ENCODE measurements around the gene ZDHHC11B. TPM values are rescaled to one million over a fixed set of nuclear protein-coding genes. Genes with fewer than 3 reads are reported as not detected.
"Not testable (repeated sequence)": the region's sequence is repeated elsewhere in the genome, so short reads cannot be mapped to it uniquely, and the experiment has no call there.

ZDHHC11B gene
- polyA plus RNA-seq, 1 donor from 2014 or later, result 9.9 TPM

- H3K9me2 ChIP-seq (ENCODE audit: insufficient read depth, low read length); H3K9me3 ChIP-seq (ENCODE audit: low read length); H3F3A ChIP-seq (ENCODE audit: insufficient read depth, low read length, poor library complexity, severe bottlenecking); H3K27ac ChIP-seq (ENCODE audit: low read length); H3K36me3 ChIP-seq (ENCODE audit: insufficient read depth, low read length); H3K27me3 ChIP-seq (ENCODE audit: insufficient read depth, low read depth, low read length); H3K9ac ChIP-seq (ENCODE audit: low read length); H2AFZ ChIP-seq (ENCODE audit: low read depth, low read length); H3K4me3 ChIP-seq (ENCODE audit: low read length); H3K79me2 ChIP-seq (replicated peaks; ENCODE audit: insufficient read depth, low read length); H4K20me1 ChIP-seq (ENCODE audit: insufficient read depth); H3K4me2 ChIP-seq (ENCODE audit: low read length): not testable (repeated sequence)
Measured at GRCh38 chr5:742276-742675, 42.3 kb downstream of the ZDHHC11B start.

- H3K79me2 ChIP-seq (replicated peaks; ENCODE audit: insufficient read depth, low read length), result not testable (repeated sequence)
- H3K36me3 ChIP-seq (ENCODE audit: insufficient read depth, low read length), result peaks cover 12% of the 10 kb centered on the region
Measured at GRCh38 chr5:734145-734544, 50.4 kb downstream of the ZDHHC11B start.

GRCh38 chr5:732754-733454, 51.6 kb downstream of the ZDHHC11B start:
- peaks cover 12% of the 10 kb centered on the region for H3K36me3 ChIP-seq (ENCODE audit: insufficient read depth, low read length)
- H3K27me3 ChIP-seq (ENCODE audit: insufficient read depth, low read depth, low read length); H3K27ac ChIP-seq (ENCODE audit: low read length); H3F3A ChIP-seq (ENCODE audit: insufficient read depth, low read length, poor library complexity, severe bottlenecking); H3K9me2 ChIP-seq (ENCODE audit: insufficient read depth, low read length); H3K4me2 ChIP-seq (ENCODE audit: low read length); H3K79me2 ChIP-seq (replicated peaks; ENCODE audit: insufficient read depth, low read length); H4K20me1 ChIP-seq (ENCODE audit: insufficient read depth); H3K9ac ChIP-seq (ENCODE audit: low read length); H2AFZ ChIP-seq (ENCODE audit: low read depth, low read length); H3K9me3 ChIP-seq (ENCODE audit: low read length); H3K4me3 ChIP-seq (ENCODE audit: low read length): not testable (repeated sequence)

More at GRCh38 chr5:734145-734544, 50.4 kb downstream of the ZDHHC11B start:
- not testable (repeated sequence) for H3K4me2 ChIP-seq (ENCODE audit: low read length); H3K9me2 ChIP-seq (ENCODE audit: insufficient read depth, low read length); H4K20me1 ChIP-seq (ENCODE audit: insufficient read depth); H3K9me3 ChIP-seq (ENCODE audit: low read length); H3K27ac ChIP-seq (ENCODE audit: low read length); H2AFZ ChIP-seq (ENCODE audit: low read depth, low read length); H3F3A ChIP-seq (ENCODE audit: insufficient read depth, low read length, poor library complexity, severe bottlenecking); H3K9ac ChIP-seq (ENCODE audit: low read length); H3K4me3 ChIP-seq (ENCODE audit: low read length); H3K27me3 ChIP-seq (ENCODE audit: insufficient read depth, low read depth, low read length)

- peaks cover 12% of the 10 kb centered on the region for H3K36me3 ChIP-seq (ENCODE audit: insufficient read depth, low read length)
- H3K27ac ChIP-seq (ENCODE audit: low read length); H3K9me3 ChIP-seq (ENCODE audit: low read length); H3K4me2 ChIP-seq (ENCODE audit: low read length); H3K9ac ChIP-seq (ENCODE audit: low read length); H3K79me2 ChIP-seq (replicated peaks; ENCODE audit: insufficient read depth, low read length); H3K27me3 ChIP-seq (ENCODE audit: insufficient read depth, low read depth, low read length); H2AFZ ChIP-seq (ENCODE audit: low read depth, low read length); H3K4me3 ChIP-seq (ENCODE audit: low read length); H4K20me1 ChIP-seq (ENCODE audit: insufficient read depth); H3K9me2 ChIP-seq (ENCODE audit: insufficient read depth, low read length); H3F3A ChIP-seq (ENCODE audit: insufficient read depth, low read length, poor library complexity, severe bottlenecking): not testable (repeated sequence)
Measured at GRCh38 chr5:729225-729624, 55.3 kb downstream of the ZDHHC11B start.

GRCh38 chr5:727087-727486, 57.4 kb downstream of the ZDHHC11B start:
- H4K20me1 ChIP-seq (ENCODE audit: insufficient read depth); H3K9me3 ChIP-seq (ENCODE audit: low read length); H3K9me2 ChIP-seq (ENCODE audit: insufficient read depth, low read length); H3K4me2 ChIP-seq (ENCODE audit: low read length); H3K4me3 ChIP-seq (ENCODE audit: low read length); H3K36me3 ChIP-seq (ENCODE audit: insufficient read depth, low read length); H2AFZ ChIP-seq (ENCODE audit: low read depth, low read length); H3F3A ChIP-seq (ENCODE audit: insufficient read depth, low read length, poor library complexity, severe bottlenecking); H3K27me3 ChIP-seq (ENCODE audit: insufficient read depth, low read depth, low read length); H3K79me2 ChIP-seq (replicated peaks; ENCODE audit: insufficient read depth, low read length); H3K9ac ChIP-seq (ENCODE audit: low read length); H3K27ac ChIP-seq (ENCODE audit: low read length): not testable (repeated sequence)

GRCh38 chr5:723865-724264, 60.7 kb downstream of the ZDHHC11B start:
- not testable (repeated sequence) for H3K36me3 ChIP-seq (ENCODE audit: insufficient read depth, low read length); H3K9ac ChIP-seq (ENCODE audit: low read length); H3K9me3 ChIP-seq (ENCODE audit: low read length); H3F3A ChIP-seq (ENCODE audit: insufficient read depth, low read length, poor library complexity, severe bottlenecking); H3K4me2 ChIP-seq (ENCODE audit: low read length); H3K79me2 ChIP-seq (replicated peaks; ENCODE audit: insufficient read depth, low read length); H3K27me3 ChIP-seq (ENCODE audit: insufficient read depth, low read depth, low read length); H3K4me3 ChIP-seq (ENCODE audit: low read length); H3K27ac ChIP-seq (ENCODE audit: low read length); H2AFZ ChIP-seq (ENCODE audit: low read depth, low read length); H4K20me1 ChIP-seq (ENCODE audit: insufficient read depth); H3K9me2 ChIP-seq (ENCODE audit: insufficient read depth, low read length)

GRCh38 chr5:723309-723708, 61.2 kb downstream of the ZDHHC11B start:
- not testable (repeated sequence) for H3K4me3 ChIP-seq (ENCODE audit: low read length); H3K27ac ChIP-seq (ENCODE audit: low read length); H3F3A ChIP-seq (ENCODE audit: insufficient read depth, low read length, poor library complexity, severe bottlenecking); H3K27me3 ChIP-seq (ENCODE audit: insufficient read depth, low read depth, low read length); H3K79me2 ChIP-seq (replicated peaks; ENCODE audit: insufficient read depth, low read length); H3K4me2 ChIP-seq (ENCODE audit: low read length); H2AFZ ChIP-seq (ENCODE audit: low read depth, low read length); H3K9ac ChIP-seq (ENCODE audit: low read length); H3K36me3 ChIP-seq (ENCODE audit: insufficient read depth, low read length); H4K20me1 ChIP-seq (ENCODE audit: insufficient read depth); H3K9me3 ChIP-seq (ENCODE audit: low read length); H3K9me2 ChIP-seq (ENCODE audit: insufficient read depth, low read length)

- not testable (repeated sequence) for H3K27me3 ChIP-seq (ENCODE audit: insufficient read depth, low read depth, low read length); H3K36me3 ChIP-seq (ENCODE audit: insufficient read depth, low read length); H3K9ac ChIP-seq (ENCODE audit: low read length); H2AFZ ChIP-seq (ENCODE audit: low read depth, low read length); H3K9me2 ChIP-seq (ENCODE audit: insufficient read depth, low read length); H3K4me3 ChIP-seq (ENCODE audit: low read length); H3F3A ChIP-seq (ENCODE audit: insufficient read depth, low read length, poor library complexity, severe bottlenecking); H3K4me2 ChIP-seq (ENCODE audit: low read length); H3K27ac ChIP-seq (ENCODE audit: low read length); H3K9me3 ChIP-seq (ENCODE audit: low read length); H3K79me2 ChIP-seq (replicated peaks; ENCODE audit: insufficient read depth, low read length); H4K20me1 ChIP-seq (ENCODE audit: insufficient read depth)
Measured at GRCh38 chr5:719379-719778, 65.2 kb downstream of the ZDHHC11B start.
